ENCODE data around the gene PCGF1.

PCGF1 gene

DNA sequence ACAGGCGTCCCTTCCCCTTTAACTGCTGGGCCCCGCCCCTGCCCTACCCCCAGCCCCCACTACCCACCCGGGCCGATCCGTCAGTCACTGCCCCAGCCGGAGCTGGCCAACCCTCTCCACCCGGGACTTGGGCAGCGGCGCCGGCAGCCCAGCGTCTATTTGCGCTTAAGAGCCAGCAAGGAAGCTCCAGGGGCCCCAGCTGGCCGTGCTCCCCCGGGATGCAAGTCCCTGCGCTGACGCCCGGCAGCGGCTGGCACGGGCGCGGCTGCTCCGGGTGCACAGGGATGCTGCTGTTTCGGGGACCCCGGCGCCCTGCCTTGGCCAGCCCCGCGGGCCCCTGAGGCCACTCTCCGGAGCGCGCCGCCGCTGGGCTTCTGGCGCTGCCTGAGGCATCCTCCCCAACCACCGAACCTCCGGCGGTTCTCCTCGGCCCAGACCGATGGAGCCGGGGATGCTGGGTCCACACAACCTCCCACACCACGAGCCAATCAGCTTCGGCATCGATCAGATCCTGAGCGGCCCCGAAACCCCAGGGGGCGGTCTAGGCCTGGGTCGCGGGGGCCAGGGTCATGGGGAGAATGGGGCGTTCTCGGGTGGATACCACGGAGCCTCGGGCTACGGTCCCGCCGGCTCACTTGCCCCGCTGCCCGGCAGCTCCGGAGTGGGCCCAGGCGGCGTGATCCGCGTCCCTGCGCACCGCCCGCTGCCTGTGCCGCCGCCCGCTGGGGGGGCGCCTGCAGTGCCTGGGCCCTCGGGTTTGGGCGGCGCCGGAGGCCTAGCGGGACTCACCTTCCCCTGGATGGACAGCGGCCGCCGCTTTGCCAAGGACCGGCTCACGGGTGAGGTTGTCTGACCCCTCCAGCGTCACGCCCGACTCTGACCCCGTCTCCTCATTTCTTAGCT is 7.1 kb upstream of the PCGF1 start, which contains the start of gene TLX2:
TSS of gene TLX2 (plus strand) at position 83 of the 903 bp plus-strand sequence. CDS start at position 440, 357 bp downstream.
- no peak within 1 kb of the TSS for H3K9ac ChIP-seq (ENCODE audit: low read length in 2 of 2)
- peaks cover 20% of the 10 kb centered on the region for H3K4me1 ChIP-seq (ENCODE audit: control insufficient read depth, insufficient read depth, low read length)
- no peaks in the 10 kb centered on the region for H3K9me3 ChIP-seq (ENCODE audit: control insufficient read depth in 2 of 2, low read length in 2 of 2)
- H3K27ac ChIP-seq (ENCODE audit: low read length), result no peak within 1 kb of the TSS
- H3K4me3 ChIP-seq (ENCODE audit: low read length in 2 of 2), result no peak within 1 kb of the TSS
- no peaks in the 10 kb centered on the region for H3K36me3 ChIP-seq (ENCODE audit: control insufficient read depth in 2 of 2, insufficient read depth in 2 of 2, low read length in 2 of 2)
- H3K27me3 ChIP-seq (ENCODE audit: control insufficient read depth in 1 of 2, insufficient read depth in 2 of 2, low read length in 2 of 2), result peaks cover 77 to 80% of the 10 kb centered on the region in 2 donors

DNA sequence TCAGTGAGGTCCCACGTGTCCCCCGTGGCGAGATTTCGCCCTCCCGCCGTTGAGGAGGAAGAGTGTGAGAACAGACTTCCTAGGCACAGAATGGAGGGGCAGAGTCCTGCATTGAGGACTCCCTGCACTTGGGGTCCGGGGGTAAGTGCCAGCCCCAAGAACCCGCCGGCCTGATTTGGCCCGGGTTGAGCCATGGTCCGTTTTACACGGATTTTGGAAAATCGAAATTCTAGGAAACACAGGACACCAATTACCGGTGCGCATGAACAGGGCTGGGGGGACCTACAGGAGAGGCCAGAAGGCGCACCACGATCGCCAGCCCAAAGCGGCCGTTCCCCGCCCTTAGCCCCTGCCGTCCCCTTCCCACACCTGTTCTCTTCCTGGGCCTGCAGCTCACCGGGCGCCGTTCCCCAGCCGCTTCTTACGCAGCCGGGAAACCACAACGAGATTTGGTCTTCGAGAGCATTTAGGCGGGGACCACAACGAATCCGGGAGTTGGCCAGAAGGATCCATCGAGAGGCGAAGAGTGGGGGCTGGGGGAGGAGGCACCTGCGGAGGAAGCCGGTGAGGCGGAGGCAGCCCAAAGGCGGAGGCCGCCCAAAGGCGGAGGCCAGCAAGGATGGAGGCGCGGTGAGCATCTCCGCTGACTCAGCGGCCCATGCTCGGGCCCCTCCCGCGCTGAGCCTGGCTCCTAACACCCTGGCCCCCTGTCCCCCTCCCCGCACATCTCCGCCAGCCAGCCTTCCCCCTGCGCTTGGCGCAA is 6.3 kb upstream of the PCGF1 start:
- Histone ChIP-seq H3K4me1 (ENCODE audit: control insufficient read depth, insufficient read depth, low read length) (peaks cover 20% of the 10 kb centered on the region), H3K9ac (ENCODE audit: low read length in 2 of 2) (no peak overlapping the region), H3K36me3 (ENCODE audit: control insufficient read depth in 2 of 2, insufficient read depth in 2 of 2, low read length in 2 of 2) (no peaks in the 10 kb centered on the region), H3K4me3 (ENCODE audit: low read length in 2 of 2) (no peak overlapping the region), H3K9me3 (ENCODE audit: control insufficient read depth in 2 of 2, low read length in 2 of 2) (no peaks in the 10 kb centered on the region), H3K27me3 (ENCODE audit: control insufficient read depth in 1 of 2, insufficient read depth in 2 of 2, low read length in 2 of 2) (peaks cover 71 to 75% of the 10 kb centered on the region in 2 donors), H3K27ac (ENCODE audit: low read length) (no peak overlapping the region)

DNA sequence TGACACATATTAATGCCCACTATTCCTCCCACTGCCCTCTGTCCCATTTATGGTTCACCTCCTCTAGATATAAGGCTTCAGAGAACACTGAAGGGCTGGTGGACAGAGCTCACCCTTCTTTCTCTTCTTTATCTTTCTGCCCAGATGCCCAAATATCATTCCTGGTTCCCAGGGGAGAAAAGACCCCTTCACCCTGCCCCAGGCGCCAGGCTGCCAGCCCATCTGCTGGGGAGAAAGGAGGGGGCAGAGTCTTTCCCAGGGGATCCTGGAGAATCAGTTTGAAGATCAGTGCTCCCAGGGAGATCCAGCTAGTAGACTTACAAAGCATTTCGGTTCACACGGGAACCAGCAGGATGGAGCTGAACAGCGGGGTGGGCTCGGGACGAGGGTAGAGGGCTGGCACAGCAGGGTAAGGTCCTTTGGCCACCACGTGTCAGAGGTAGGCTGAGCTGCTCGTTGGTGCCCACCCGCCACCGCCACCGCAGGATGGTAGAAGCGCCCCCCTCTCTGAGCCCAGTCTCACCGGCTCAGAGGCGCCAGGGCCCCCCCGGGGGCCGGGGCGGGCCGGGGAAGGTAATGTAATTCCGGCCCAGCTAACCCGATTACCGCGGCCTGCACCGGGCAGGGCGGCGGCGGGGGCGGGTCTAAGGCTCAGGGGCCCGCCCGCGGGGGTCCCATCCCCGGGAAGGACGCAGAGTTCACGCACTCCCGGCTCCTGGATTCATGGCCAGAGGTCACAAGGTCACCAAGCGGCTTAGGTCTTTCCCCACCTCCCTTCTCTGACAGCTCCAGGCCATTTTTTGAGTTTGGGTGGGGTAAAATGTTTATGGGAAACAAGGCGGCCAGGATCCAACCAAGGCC is 5.5 kb upstream of the PCGF1 start:
- Histone ChIP-seq H3K9ac (ENCODE audit: low read length in 2 of 2) (no peak overlapping the region), H3K27ac (ENCODE audit: low read length) (no peak overlapping the region), H3K4me3 (ENCODE audit: low read length in 2 of 2) (no peak overlapping the region), H3K27me3 (ENCODE audit: control insufficient read depth in 1 of 2, insufficient read depth in 2 of 2, low read length in 2 of 2) (peaks cover 65 to 72% of the 10 kb centered on the region in 2 donors), H3K4me1 (ENCODE audit: control insufficient read depth, insufficient read depth, low read length) (peaks cover 25% of the 10 kb centered on the region), H3K9me3 (ENCODE audit: control insufficient read depth in 2 of 2, low read length in 2 of 2) (no peaks in the 10 kb centered on the region), H3K36me3 (ENCODE audit: control insufficient read depth in 2 of 2, insufficient read depth in 2 of 2, low read length in 2 of 2) (no peaks in the 10 kb centered on the region)

DNA sequence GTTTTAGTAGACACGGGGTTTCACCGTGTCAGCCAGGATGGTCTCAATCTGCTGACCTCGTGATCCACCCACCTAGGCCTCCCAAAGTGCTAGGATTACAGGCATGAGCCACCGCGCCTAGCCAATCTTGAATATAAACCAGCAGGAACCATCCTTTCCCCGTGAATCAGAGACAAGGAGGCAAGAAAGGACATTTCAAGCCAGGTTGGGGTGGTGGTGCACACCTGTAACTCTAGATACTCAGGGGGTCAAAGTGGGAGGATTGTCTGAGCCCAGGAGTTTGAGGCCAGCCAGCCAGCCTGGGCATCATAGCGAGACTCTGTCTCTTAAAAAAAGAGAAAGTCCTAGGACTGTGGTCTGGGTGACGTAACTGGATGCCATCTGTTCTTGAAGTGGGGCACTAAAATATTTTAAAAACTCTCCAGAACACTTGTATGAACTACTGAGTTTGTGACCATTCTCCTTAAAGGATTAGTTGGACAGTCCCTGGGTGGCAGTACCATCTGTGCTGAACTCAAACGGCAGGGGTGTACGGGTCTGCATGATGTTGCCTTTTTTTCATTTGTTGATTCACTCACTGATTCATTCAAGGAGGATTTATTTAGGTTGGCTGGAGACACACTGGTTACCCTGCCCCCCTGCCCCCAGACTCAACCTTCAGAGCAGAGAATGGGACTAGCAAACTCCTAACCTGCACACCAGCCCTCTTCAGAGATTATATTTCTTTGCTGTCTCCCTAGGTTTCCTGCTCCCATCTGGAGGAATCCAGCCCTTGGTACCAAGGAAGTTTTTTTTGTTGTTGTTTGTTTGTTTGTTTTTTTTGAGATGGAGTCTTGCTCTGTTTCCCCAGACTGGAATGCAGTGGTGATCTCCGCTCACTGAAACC is 3.9 kb upstream of the PCGF1 start:
- peaks cover 51 to 63% of the 10 kb centered on the region in 2 donors for H3K27me3 ChIP-seq (ENCODE audit: control insufficient read depth in 1 of 2, insufficient read depth in 2 of 2, low read length in 2 of 2)
- peaks cover 0 to 2% of the 10 kb centered on the region in 2 donors for H3K36me3 ChIP-seq (ENCODE audit: control insufficient read depth in 2 of 2, insufficient read depth in 2 of 2, low read length in 2 of 2)
- H3K9me3 ChIP-seq (ENCODE audit: control insufficient read depth in 2 of 2, low read length in 2 of 2), result no peaks in the 10 kb centered on the region
- H3K27ac ChIP-seq (ENCODE audit: low read length), result no peak overlapping the region
- peaks cover 36% of the 10 kb centered on the region for H3K4me1 ChIP-seq (ENCODE audit: control insufficient read depth, insufficient read depth, low read length)
- H3K4me3 ChIP-seq (ENCODE audit: low read length in 2 of 2), result no peak overlapping the region
- no peak overlapping the region for H3K9ac ChIP-seq (ENCODE audit: low read length in 2 of 2)

DNA sequence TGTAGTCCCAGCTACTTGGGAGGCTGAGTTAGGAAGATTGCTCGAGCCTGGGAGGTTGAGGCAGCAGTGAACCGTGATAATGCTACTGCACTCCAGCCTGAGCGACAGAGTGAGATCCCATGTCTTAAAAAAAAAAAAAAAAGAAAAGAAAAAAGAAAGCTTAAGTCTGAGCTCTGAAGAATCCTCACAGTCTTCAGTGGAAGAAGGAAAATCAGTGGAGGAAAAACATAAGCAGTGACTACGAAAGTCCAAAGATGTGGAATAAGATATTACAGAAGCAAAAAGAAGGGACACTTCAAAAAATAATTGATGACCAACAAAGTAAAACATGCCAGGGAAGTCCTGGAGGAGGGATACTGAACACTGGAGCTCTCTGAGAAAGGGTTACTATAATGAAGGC is 2.8 kb upstream of the PCGF1 start:
- no peak overlapping the region for H3K4me3 ChIP-seq (ENCODE audit: low read length in 2 of 2)
- no peak overlapping the region for H3K9ac ChIP-seq (ENCODE audit: low read length in 2 of 2)
- no peaks in the 10 kb centered on the region for H3K9me3 ChIP-seq (ENCODE audit: control insufficient read depth in 2 of 2, low read length in 2 of 2)
- H3K36me3 ChIP-seq (ENCODE audit: control insufficient read depth in 2 of 2, insufficient read depth in 2 of 2, low read length in 2 of 2), result peaks cover 8 to 10% of the 10 kb centered on the region in 2 donors
- H3K4me1 ChIP-seq (ENCODE audit: control insufficient read depth, insufficient read depth, low read length), result peaks cover 37% of the 10 kb centered on the region
- peaks cover 49 to 52% of the 10 kb centered on the region in 2 donors for H3K27me3 ChIP-seq (ENCODE audit: control insufficient read depth in 1 of 2, insufficient read depth in 2 of 2, low read length in 2 of 2)
- no peak overlapping the region for H3K27ac ChIP-seq (ENCODE audit: low read length)

DNA sequence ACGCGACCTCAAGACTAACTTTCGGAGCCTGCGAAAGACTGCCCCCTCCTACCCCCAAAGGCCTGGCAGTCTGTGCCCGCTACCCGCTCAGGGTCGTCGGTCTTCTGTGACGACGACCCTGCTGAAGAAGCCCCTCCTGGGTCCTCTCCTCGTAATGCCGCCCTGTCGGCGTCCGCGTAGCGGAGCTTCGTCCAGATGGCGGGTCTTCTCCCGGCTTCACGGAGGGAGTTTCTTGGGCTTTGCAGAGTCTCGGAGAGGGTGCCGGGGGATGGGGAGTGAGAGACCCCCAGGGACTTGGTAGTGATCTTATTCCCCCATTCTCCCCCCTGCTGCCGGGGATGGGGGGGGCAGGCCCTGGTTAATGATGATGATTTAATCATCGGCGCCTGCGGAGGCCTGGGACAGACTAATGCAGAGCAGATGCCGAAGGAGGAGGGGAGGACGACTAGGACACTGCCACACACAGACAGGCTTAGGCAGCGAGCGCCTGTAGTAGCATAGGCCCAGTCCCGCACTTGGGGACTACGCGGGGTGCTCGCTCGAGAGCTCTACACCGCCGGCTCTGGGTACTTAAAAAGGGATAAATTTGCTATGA is 528 bp upstream of the PCGF1 start:
- Histone ChIP-seq H3K9me3 (ENCODE audit: control insufficient read depth in 2 of 2, low read length in 2 of 2) (no peaks in the 10 kb centered on the region), H3K4me3 (ENCODE audit: low read length in 2 of 2) (peak overlapping the region; percentile 98), H3K36me3 (ENCODE audit: control insufficient read depth in 2 of 2, insufficient read depth in 2 of 2, low read length in 2 of 2) (peaks cover 9 to 10% of the 10 kb centered on the region in 2 donors), H3K27me3 (ENCODE audit: control insufficient read depth in 1 of 2, insufficient read depth in 2 of 2, low read length in 2 of 2) (peaks cover 41 to 44% of the 10 kb centered on the region in 2 donors), H3K9ac (ENCODE audit: low read length in 2 of 2) (peak overlapping the region; percentile 95 to 99), H3K4me1 (ENCODE audit: control insufficient read depth, insufficient read depth, low read length) (peaks cover 34% of the 10 kb centered on the region), H3K27ac (ENCODE audit: low read length) (peak overlapping the region; percentile 97)

DNA sequence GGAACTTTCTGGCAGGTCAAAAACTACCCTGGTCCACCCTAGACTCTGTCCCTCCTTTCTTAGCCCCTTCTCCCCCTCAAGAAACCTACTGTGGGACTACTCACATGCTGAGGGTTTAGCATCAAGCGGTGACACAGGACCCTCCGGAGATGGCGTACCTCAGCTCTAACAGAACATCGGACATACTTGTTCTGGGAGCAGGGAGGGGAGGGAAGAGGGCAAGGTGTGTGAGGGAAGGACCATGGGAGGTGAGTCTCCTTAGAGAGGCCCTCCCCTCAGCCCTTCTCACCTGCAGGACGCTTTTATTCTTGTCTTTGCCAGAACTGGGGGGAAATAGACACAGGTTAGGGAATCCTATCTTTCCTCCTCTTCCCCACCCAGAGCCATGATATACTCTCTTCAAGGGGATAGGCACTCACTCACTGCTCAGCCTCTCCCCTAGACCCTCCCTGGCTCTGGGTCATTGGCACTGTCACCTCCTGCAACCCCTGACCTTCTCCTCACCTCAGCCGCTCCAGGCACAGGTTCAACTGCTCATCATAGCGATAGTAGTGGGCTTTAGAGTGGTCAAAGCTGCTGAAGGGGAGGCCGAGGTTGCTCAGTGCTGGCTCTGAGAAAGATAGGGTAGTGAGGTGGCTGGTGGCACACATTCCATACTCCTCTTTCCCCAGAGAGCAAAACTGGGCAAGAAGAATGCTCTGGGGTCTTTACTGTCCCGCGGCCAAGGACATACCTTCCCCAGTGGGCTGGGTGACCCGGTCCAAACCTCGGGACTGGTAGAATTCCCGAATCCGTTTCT is 1.8 kb downstream of the PCGF1 start:
- peaks cover 9 to 10% of the 10 kb centered on the region in 2 donors for H3K36me3 ChIP-seq (ENCODE audit: control insufficient read depth in 2 of 2, insufficient read depth in 2 of 2, low read length in 2 of 2)
- peaks cover 45% of the 10 kb centered on the region for H3K4me1 ChIP-seq (ENCODE audit: control insufficient read depth, insufficient read depth, low read length)
- H3K27me3 ChIP-seq (ENCODE audit: control insufficient read depth in 1 of 2, insufficient read depth in 2 of 2, low read length in 2 of 2), result peaks cover 41 to 49% of the 10 kb centered on the region in 2 donors
- H3K4me3 ChIP-seq (ENCODE audit: low read length in 2 of 2), result peak overlapping the region; percentile 33 to 35
- H3K9me3 ChIP-seq (ENCODE audit: control insufficient read depth in 2 of 2, low read length in 2 of 2), result no peaks in the 10 kb centered on the region
- no peak overlapping the region for H3K9ac ChIP-seq (ENCODE audit: low read length in 2 of 2)
- no peak overlapping the region for H3K27ac ChIP-seq (ENCODE audit: low read length)

DNA sequence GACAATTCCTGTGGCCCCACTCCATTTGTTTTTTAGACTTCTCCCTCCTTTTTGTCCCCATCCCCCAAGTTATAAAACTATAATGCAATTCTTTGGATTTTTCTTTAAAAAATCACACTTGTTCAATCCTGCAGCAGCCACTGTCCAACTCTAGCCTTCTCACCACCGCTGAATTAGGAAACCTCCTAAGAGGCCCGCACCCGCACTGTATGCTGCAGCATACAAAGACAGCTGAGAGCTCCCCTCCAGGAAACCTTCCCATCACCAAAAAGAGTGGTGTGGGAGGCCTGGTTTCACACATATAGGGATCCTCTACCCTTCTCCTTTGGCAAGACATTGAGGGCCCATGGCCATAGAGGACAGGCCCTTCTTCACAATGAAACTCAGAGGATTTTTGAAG is 2.9 kb downstream of the PCGF1 start:
- H3K4me3 ChIP-seq (ENCODE audit: low read length in 2 of 2), result no peak overlapping the region
- no peak overlapping the region for H3K9ac ChIP-seq (ENCODE audit: low read length in 2 of 2)
- peaks cover 46% of the 10 kb centered on the region for H3K4me1 ChIP-seq (ENCODE audit: control insufficient read depth, insufficient read depth, low read length)
- no peaks in the 10 kb centered on the region for H3K9me3 ChIP-seq (ENCODE audit: control insufficient read depth in 2 of 2, low read length in 2 of 2)
- H3K27ac ChIP-seq (ENCODE audit: low read length), result no peak overlapping the region
- peaks cover 9 to 10% of the 10 kb centered on the region in 2 donors for H3K36me3 ChIP-seq (ENCODE audit: control insufficient read depth in 2 of 2, insufficient read depth in 2 of 2, low read length in 2 of 2)
- peaks cover 44 to 56% of the 10 kb centered on the region in 2 donors for H3K27me3 ChIP-seq (ENCODE audit: control insufficient read depth in 1 of 2, insufficient read depth in 2 of 2, low read length in 2 of 2)

Measured in stomach smooth muscle (tissue), 2 donors.